ENCODE data around the gene FOXL3. TPM values are rescaled to one million over a fixed set of nuclear protein-coding genes. Genes with fewer than 3 reads are reported as not detected.

Gene FOXL3
- total RNA-seq, 1 experiment from 2014 or later, result not detected

GRCh38 chr7:325051-325798 is 35.3 kb downstream of the FOXL3 start:
- DNase-seq, result no peak
- Mint-ChIP-seq H3K4me1 (ENCODE audit: low read depth, unreplicated experiment) (peaks cover 43% of the 10 kb centered on the region), H3K36me3 (ENCODE audit: insufficient read depth, unreplicated experiment) (peaks cover 25% of the 10 kb centered on the region), H3K4me3 (ENCODE audit: low read depth, unreplicated experiment) (no peak overlapping the region), H3K27me3 (ENCODE audit: unreplicated experiment) (peaks cover 82% of the 10 kb centered on the region), H3K27ac (ENCODE audit: unreplicated experiment) (no peak overlapping the region), H3K9me3 (ENCODE audit: low read depth, unreplicated experiment) (peaks cover 3% of the 10 kb centered on the region)
- CTCF ChIA-PET, result no interaction called here
- TF ChIP-seq, protein P1, sequence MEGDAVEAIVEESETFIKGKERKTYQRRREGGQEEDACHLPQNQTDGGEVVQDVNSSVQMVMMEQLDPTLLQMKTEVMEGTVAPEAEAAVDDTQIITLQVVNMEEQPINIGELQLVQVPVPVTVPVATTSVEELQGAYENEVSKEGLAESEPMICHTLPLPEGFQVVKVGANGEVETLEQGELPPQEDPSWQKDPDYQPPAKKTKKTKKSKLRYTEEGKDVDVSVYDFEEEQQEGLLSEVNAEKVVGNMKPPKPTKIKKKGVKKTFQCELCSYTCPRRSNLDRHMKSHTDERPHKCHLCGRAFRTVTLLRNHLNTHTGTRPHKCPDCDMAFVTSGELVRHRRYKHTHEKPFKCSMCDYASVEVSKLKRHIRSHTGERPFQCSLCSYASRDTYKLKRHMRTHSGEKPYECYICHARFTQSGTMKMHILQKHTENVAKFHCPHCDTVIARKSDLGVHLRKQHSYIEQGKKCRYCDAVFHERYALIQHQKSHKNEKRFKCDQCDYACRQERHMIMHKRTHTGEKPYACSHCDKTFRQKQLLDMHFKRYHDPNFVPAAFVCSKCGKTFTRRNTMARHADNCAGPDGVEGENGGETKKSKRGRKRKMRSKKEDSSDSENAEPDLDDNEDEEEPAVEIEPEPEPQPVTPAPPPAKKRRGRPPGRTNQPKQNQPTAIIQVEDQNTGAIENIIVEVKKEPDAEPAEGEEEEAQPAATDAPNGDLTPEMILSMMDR (IDR thresholded peaks at IDR 0.05; ENCODE audit: unreplicated experiment), result no peak
- no TSS peak for BruUV-seq (replicated peaks)
- intact Hi-C loops (cut with micrococcal nuclease; ENCODE audit: unreplicated experiment), result loop anchor here (10.0 kb wide), 2 partner anchors 180 to 550 kb away; partner anchors contain the start of gene GET4

- Mint-ChIP-seq H3K4me1 (ENCODE audit: low read depth, unreplicated experiment) (peaks cover 41% of the 10 kb centered on the region), H3K4me3 (ENCODE audit: low read depth, unreplicated experiment) (no peak overlapping the region), H3K27ac (ENCODE audit: unreplicated experiment) (no peak overlapping the region), H3K36me3 (ENCODE audit: insufficient read depth, unreplicated experiment) (peaks cover 24% of the 10 kb centered on the region), H3K9me3 (ENCODE audit: low read depth, unreplicated experiment) (peaks cover 3% of the 10 kb centered on the region), H3K27me3 (ENCODE audit: unreplicated experiment) (peaks cover 82% of the 10 kb centered on the region)
- intact Hi-C loops (cut with micrococcal nuclease; ENCODE audit: unreplicated experiment), result loop anchor here (10.0 kb wide), 2 partner anchors 179 to 549 kb away; partner anchors contain the start of gene GET4
- BruUV-seq (replicated peaks), result no TSS peak
- CTCF ChIA-PET, result no interaction called here
- TF ChIP-seq, protein P1 (IDR thresholded peaks at IDR 0.05; ENCODE audit: unreplicated experiment), result no peak
- no peak for DNase-seq
Measured at GRCh38 chr7:325811-326210, 35.8 kb downstream of the FOXL3 start.

DNA sequence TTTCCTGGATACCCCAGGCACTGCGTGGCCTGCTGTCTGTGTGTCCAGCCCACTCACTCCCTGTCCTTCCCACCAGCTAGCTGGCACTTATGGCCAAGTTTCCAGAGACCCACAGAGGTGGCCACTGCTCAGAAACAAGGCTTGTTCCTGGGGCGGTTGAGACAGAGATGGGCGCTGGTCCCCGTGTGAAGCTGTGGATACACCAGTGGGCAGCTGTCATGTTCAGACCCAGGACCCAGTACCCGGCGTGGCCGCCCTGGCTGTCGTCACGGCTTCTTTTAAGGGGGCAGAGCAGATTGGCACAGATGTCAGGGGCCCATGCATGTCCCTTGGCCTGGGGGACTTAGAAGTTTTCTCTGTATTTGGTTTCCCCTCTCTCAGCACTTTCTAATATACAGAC is 36.3 kb downstream of the FOXL3 start:
- TF ChIP-seq, protein P1 (IDR thresholded peaks at IDR 0.05; ENCODE audit: unreplicated experiment), result no peak
- no peak overlapping the region for H3K27ac Mint-ChIP-seq (ENCODE audit: unreplicated experiment)
- peaks cover 19% of the 10 kb centered on the region for H3K36me3 Mint-ChIP-seq (ENCODE audit: insufficient read depth, unreplicated experiment)
- intact Hi-C loops (cut with micrococcal nuclease; ENCODE audit: unreplicated experiment), result loop anchor here (10.0 kb wide), 2 partner anchors 179 to 549 kb away; partner anchors contain the start of gene GET4
- peaks cover 3% of the 10 kb centered on the region for H3K9me3 Mint-ChIP-seq (ENCODE audit: low read depth, unreplicated experiment)
- no peak overlapping the region for H3K4me3 Mint-ChIP-seq (ENCODE audit: low read depth, unreplicated experiment)
- no TSS peak for BruUV-seq (replicated peaks)
- peaks cover 85% of the 10 kb centered on the region for H3K27me3 Mint-ChIP-seq (ENCODE audit: unreplicated experiment)
- no peak for DNase-seq
- H3K4me1 Mint-ChIP-seq (ENCODE audit: low read depth, unreplicated experiment), result peaks cover 36% of the 10 kb centered on the region
- CTCF ChIA-PET, result no interaction called here

DNA sequence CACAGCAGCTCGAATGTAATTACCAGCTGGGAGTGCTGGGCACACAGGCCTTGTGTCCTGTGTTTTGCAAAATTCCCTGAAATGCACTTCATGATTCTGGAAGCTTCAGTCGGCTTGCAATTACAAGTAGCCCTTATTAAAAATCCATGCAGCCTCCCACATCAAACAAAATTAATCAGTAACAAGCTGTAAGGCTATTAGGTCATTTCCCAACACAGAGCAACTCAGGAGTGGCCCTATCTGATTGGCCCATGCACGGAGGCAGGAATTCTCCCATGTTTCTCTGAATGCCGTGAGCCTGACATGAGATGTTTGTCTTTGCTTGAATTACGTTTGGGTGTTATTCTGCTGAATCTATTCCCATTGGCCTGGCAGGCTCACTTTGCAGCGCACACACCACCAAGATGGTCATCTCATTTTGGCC is 36.9 kb downstream of the FOXL3 start:
- Mint-ChIP-seq H3K4me1 (ENCODE audit: low read depth, unreplicated experiment) (peaks cover 31% of the 10 kb centered on the region), H3K9me3 (ENCODE audit: low read depth, unreplicated experiment) (peaks cover 3% of the 10 kb centered on the region), H3K27me3 (ENCODE audit: unreplicated experiment) (peaks cover 90% of the 10 kb centered on the region), H3K4me3 (ENCODE audit: low read depth, unreplicated experiment) (no peak overlapping the region), H3K27ac (ENCODE audit: unreplicated experiment) (no peak overlapping the region), H3K36me3 (ENCODE audit: insufficient read depth, unreplicated experiment) (peaks cover 14% of the 10 kb centered on the region)
- CTCF ChIA-PET, result no interaction called here
- intact Hi-C loops (cut with micrococcal nuclease; ENCODE audit: unreplicated experiment), result loop anchor here (10.0 kb wide), 2 partner anchors 178 to 548 kb away; partner anchors contain the start of gene GET4
- peak; percentile 53 for DNase-seq
- TF ChIP-seq, protein P1 (IDR thresholded peaks at IDR 0.05; ENCODE audit: unreplicated experiment), result no peak
- BruUV-seq (replicated peaks), result no TSS peak

Data from Calu3 (cell line).